A549 (cell line): ENCODE measurements around the gene CCN5.

Experiments used
- BHLHE40 ChIP-seq: IDR thresholded peaks from 2 replicates; pipeline ENCODE4 v1.6.1; 2012; ENCODE audit warnings: low read depth, low read length, inconsistent platforms
- CTCF ChIP-seq: fragments of >200 bp; sonication (Bioruptor Twin); formaldehyde crosslinking; IDR thresholded peaks from 3 replicates; pipeline ENCODE4 v1.5.1; 2016
- POLR2A ChIP-seq: IDR thresholded peaks from 2 replicates; pipeline ENCODE4 v1.6.1; 2012; ENCODE audit warnings: mild to moderate bottlenecking, low read length
- REST ChIP-seq: fragments of 200-600 bp; sonication (generic); IDR thresholded peaks from 2 replicates; pipeline ENCODE4 v1.6.1; 2016; ENCODE audit warnings: antibody characterized with exemption, mild to moderate bottlenecking, moderate library complexity

- TF ChIP-seq CTCF (no peak), POLR2A (no peak), BHLHE40 (no peak), REST (no peak)
Observed at GRCh38 chr20:44748005-44748370, 32.8 kb downstream of the CCN5 start.
